SK-N-SH (cell line): ENCODE measurements around the gene PAN2. TPM values are rescaled to one million over a fixed set of nuclear protein-coding genes. Genes with fewer than 3 reads are reported as not detected.

Experiments
- CTCF ChIP-seq: fragments of 200-600 bp; sonication (generic); IDR thresholded peaks from 2 replicates; pipeline ENCODE4 v1.6.1; 2017; ENCODE audit warnings: antibody characterized with exemption, mild to moderate bottlenecking, moderate library complexity
- EP300 ChIP-seq, 2 experiments: IDR thresholded peaks; 2 replicates each; pipeline versions ENCODE4 v1.4.0 to v1.6.1; 2012; ENCODE audit warnings: borderline replicate concordance in 1 of 2, low read depth in 1 of 2, low read length in 1 of 2
- FOXJ3 ChIP-seq: sonication (generic); formaldehyde crosslinking; IDR thresholded peaks from 2 replicates; pipeline ENCODE4 v1.5.1; 2020; ENCODE audit warnings: mild to moderate bottlenecking, missing genetic modification reagents
- MEF2A ChIP-seq: IDR thresholded peaks from 2 replicates; pipeline ENCODE4 v1.4.0; 2012; ENCODE audit warnings: low read depth, borderline replicate concordance
- MXI1 ChIP-seq: IDR thresholded peaks from 2 replicates; pipeline ENCODE4 v1.6.1; 2012; ENCODE audit warnings: mild to moderate bottlenecking, low read depth, low read length, improper control_type of control experiment
- POLR2AphosphoS5 ChIP-seq: IDR thresholded peaks from 2 replicates; pipeline ENCODE4 v1.6.1; 2012; ENCODE audit warnings: low read depth, low read length
- RCOR1 ChIP-seq: fragments of 150-350 bp; IDR thresholded peaks from 2 replicates; pipeline ENCODE4 v1.6.1; 2017; ENCODE audit warnings: antibody characterized with exemption, low read length
- TAF1 ChIP-seq: IDR thresholded peaks from 2 replicates; pipeline ENCODE4 v1.6.1; 2012; ENCODE audit warnings: low read depth, mild to moderate bottlenecking, low read length, moderate library complexity, borderline replicate concordance
- polyA plus RNA-seq, 3 experiments: library from polyadenylated mRNA; depleted of rRNA; stranded (reverse); fragments of >200 nt; gene quantifications; 2 replicates each; pipeline ENCODE4 v1.2.3, GENCODE V29; 2012
- small RNA-seq, 7 experiments: library from RNA; depleted of rRNA; stranded (forward); fragments of <200 nt; gene quantifications; one replicate each; pipeline ENCODE3, GENCODE V24; 2012

Gene PAN2
- polyA plus RNA-seq, 1 of the 3 experiments (the other 2 are of a cell fraction) = 37.1 TPM

GRCh38 chr12:56266693-56267442 is 66.9 kb downstream of the PAN2 start, which contains the start of gene COQ10A (continued):
- TF ChIP-seq CTCF = peak; percentile 62
- no peak for TF ChIP-seq EP300 (IDR thresholded peaks at IDR 0.05; ENCODE audit: borderline replicate concordance in 1 of 2, low read depth in 1 of 2, low read length in 1 of 2)
- TF ChIP-seq FOXJ3 (CRISPR knock-in tag) = no peak
- 0 out of 2 replicates have a peak, but pooled peaks have one; percentile 25 for TF ChIP-seq RCOR1
- TF ChIP-seq MEF2A = no peak
- TF ChIP-seq POLR2AphosphoS5 = peak; percentile 91
- peak; percentile 84 for TF ChIP-seq MXI1
- peak; percentile 77 for TF ChIP-seq TAF1

Small RNA genes lying within 50 kb of the gene (small RNA-seq; reads per million reads assigned to genes)
- gene RNU7-40P = 0 to 4.2 (median 0) reads per million in 7 experiments

Other genes starting within 250 kb of the PAN2 start
- 207 and 213 TPM in 2 replicates for gene PA2G4, start 229.4 kb downstream of the PAN2 start, polyA plus RNA-seq (2012; rRNA removed)
- gene RPL41, start 217.4 kb downstream of the PAN2 start, polyA plus RNA-seq (2012; rRNA removed) = 11,334 and 12,464 TPM in 2 replicates
- gene ZC3H10, start 215.7 kb downstream of the PAN2 start, polyA plus RNA-seq (2012; rRNA removed) = 1.9 and 2.0 TPM in 2 replicates
- gene ESYT1, start 205.7 kb downstream of the PAN2 start, polyA plus RNA-seq (2012; rRNA removed) = 132 and 143 TPM in 2 replicates
- 203 and 234 TPM in 2 replicates for gene MYL6B, start 181.4 kb downstream of the PAN2 start, polyA plus RNA-seq (2012; rRNA removed)
- gene MYL6, start 175.6 kb downstream of the PAN2 start, polyA plus RNA-seq (2012; rRNA removed) = 4,697 and 4,711 TPM in 2 replicates
- 64.3 and 73.0 TPM in 2 replicates for gene SMARCC2, start 144.5 kb downstream of the PAN2 start, polyA plus RNA-seq (2012; rRNA removed)
- gene RNF41, start 112.1 kb downstream of the PAN2 start, polyA plus RNA-seq (2012; rRNA removed) = 127 and 147 TPM in 2 replicates
- 49.3 and 52.3 TPM in 2 replicates for gene NABP2, start 109.7 kb downstream of the PAN2 start, polyA plus RNA-seq (2012; rRNA removed)
- gene SLC39A5, start 103.9 kb downstream of the PAN2 start, polyA plus RNA-seq (2012; rRNA removed) = 0.12 TPM in 1 of 2 replicates, not detected in the other
- 22.5 and 23.4 TPM in 2 replicates for gene ANKRD52, start 75.6 kb downstream of the PAN2 start, polyA plus RNA-seq (2012; rRNA removed)
- gene COQ10A, start 67.1 kb downstream of the PAN2 start, polyA plus RNA-seq (2012; rRNA removed) = 42.2 and 56.2 TPM in 2 replicates
- gene CS, start 33.7 kb downstream of the PAN2 start, polyA plus RNA-seq (2012; rRNA removed) = 121 and 149 TPM in 2 replicates
- 191 and 196 TPM in 2 replicates for gene CNPY2, start 18.0 kb downstream of the PAN2 start, polyA plus RNA-seq (2012; rRNA removed)
- 0.29 and 0.46 TPM in 2 replicates for gene IL23A, start 4.9 kb upstream of the PAN2 start, polyA plus RNA-seq (2012; rRNA removed)
- gene STAT2, start 26.1 kb upstream of the PAN2 start, polyA plus RNA-seq (2012; rRNA removed) = 58.1 and 91.4 TPM in 2 replicates
- gene APOF, start 28.9 kb upstream of the PAN2 start, polyA plus RNA-seq (2012; rRNA removed) = not detected in 2 replicates
- 5.1 and 5.4 TPM in 2 replicates for gene TIMELESS, start 115.4 kb upstream of the PAN2 start, polyA plus RNA-seq (2012; rRNA removed)
- not detected in 2 replicates for gene MIP, start 120.7 kb upstream of the PAN2 start, polyA plus RNA-seq (2012; rRNA removed)
- 2.6 and 3.5 TPM in 2 replicates for gene SPRYD4, start 134.6 kb upstream of the PAN2 start, polyA plus RNA-seq (2012; rRNA removed)
- gene GLS2, start 154.2 kb upstream of the PAN2 start, polyA plus RNA-seq (2012; rRNA removed) = 1.2 and 2.1 TPM in 2 replicates
- 8.9 and 12.2 TPM in 2 replicates for gene RBMS2, start 187.8 kb upstream of the PAN2 start, polyA plus RNA-seq (2012; rRNA removed)